Left forelimb (tissue), 1 donor: Measurements from ENCODE around the gene RAG1.

Experiments
- DNase-seq: peaks from one replicate; pipeline ENCODE4 v3.0.0-alpha.2; 2018; ENCODE audit warnings: low spot score

The RAG1 gene

DNA sequence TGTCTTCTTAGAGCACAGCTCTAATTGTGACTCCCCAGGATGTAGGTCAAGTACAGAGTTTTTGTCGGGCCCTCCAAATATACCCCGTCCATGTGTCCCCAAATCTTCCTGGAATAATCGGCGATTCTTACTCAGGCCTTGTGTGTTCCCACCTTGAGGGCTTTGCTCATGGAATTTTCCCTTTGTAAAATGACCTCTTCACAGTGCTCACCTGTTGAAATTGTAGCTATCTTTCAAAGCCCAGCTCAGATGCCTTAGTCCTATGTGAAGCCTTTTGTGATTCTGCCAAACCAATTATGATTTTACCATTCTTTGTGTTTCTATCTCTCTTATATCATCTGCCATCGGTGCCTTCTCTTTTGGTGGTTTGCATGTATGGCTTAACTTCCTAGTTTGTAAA, 60.3 kb downstream of the RAG1 start:
- no peak for DNase-seq

DNA sequence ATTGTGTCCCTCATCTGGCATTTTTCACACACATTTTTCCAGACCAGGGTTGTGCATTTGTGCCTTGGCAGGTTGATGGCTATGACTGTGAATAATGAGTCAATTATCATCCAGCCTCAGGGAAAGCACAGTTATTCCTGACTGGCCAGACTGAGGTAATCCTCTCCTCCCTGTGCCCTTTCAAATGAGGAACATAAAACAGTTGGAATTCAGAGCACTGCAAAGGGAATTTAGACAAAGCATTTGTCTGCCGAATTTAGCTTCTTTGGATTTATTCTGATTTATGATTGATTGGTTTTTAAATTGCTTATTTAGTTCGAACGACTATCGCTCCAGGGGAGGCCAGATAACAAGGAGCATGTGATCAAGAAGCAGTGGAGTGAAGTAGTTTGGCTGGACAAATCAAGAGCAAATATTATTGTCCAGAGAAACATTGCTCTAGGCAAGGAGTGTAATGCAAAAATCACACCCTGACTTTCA, 61.0 kb downstream of the RAG1 start:
- DNase-seq, result no peak
